Activated CD8-positive, alpha-beta T cell treated with anti-CD3 and anti-CD28 coated beads, Interleukin-2, amount 10 ng/mL, durations not matched to agents 7 days and 5 days (primary cell): ENCODE data around the gene FAM131C. TPM values are rescaled to one million over a fixed set of nuclear protein-coding genes. Genes with fewer than 3 reads are reported as not detected.
"Not testable (repeated sequence)": the region's sequence is repeated elsewhere in the genome, so short reads cannot be mapped to it uniquely, and the experiment has no call there.

ENCODE experiments used
- ATAC-seq: fragments of 150-1000 bp; cut with Tn5 transposase; one replicate; pipeline ENCODE4 v1.10.0; 2021; ENCODE audit warnings: moderate library complexity
- CTCF ChIA-PET: fragments of 350-600 bp; sonication (Branson Sonifier 250); formaldehyde crosslinking; loops from one replicate; lab custom pipeline; 2021; ENCODE audit warnings: antibody characterized with exemption; lab: Charles Lee
- POLR2A ChIA-PET: fragments of 350-600 bp; sonication (Branson Sonifier 250); formaldehyde crosslinking; loops from one replicate; lab custom pipeline; 2021; ENCODE audit warnings: antibody characterized with exemption; lab: Charles Lee
- DNase-seq: peaks from one replicate; pipeline ENCODE4 v3.0.0-alpha.2; 2020
- H3K27ac Mint-ChIP-seq: one replicate; pipeline ENCODE4 v1.8.0; 2021; ENCODE audit warnings: mild to moderate bottlenecking, mixed read lengths
- H3K27me3 Mint-ChIP-seq: one replicate; pipeline ENCODE4 v1.8.0; 2021; ENCODE audit warnings: low read depth, mixed read lengths
- H3K36me3 Mint-ChIP-seq: one replicate; pipeline ENCODE4 v1.8.0; 2021; ENCODE audit warnings: low read depth, mixed read lengths
- H3K4me1 Mint-ChIP-seq: one replicate; pipeline ENCODE4 v1.8.0; 2021; ENCODE audit warnings: low read depth, mixed read lengths
- H3K4me3 Mint-ChIP-seq: one replicate; pipeline ENCODE4 v1.8.0; 2021; ENCODE audit warnings: mild to moderate bottlenecking, mixed read lengths
- H3K9me3 Mint-ChIP-seq: one replicate; pipeline ENCODE4 v1.8.0; 2022; ENCODE audit warnings: mixed read lengths; ENCODE audit not compliant: insufficient read depth
- total RNA-seq, 2 experiments: library from RNA; stranded (reverse); gene quantifications; one replicate each; pipeline ENCODE4 v1.2.3, GENCODE V29; 2021

The FAM131C gene
- total RNA-seq, 2 experiments from 2014 or later = 6.0 to 6.1 TPM

- H3K27ac Mint-ChIP-seq = no peak overlapping the region
- POLR2A ChIA-PET = no interaction called here
- CTCF ChIA-PET = no interaction called here
- H3K4me1 Mint-ChIP-seq = no peaks in the 10 kb centered on the region
- H3K36me3 Mint-ChIP-seq = no peaks in the 10 kb centered on the region
- no peaks in the 10 kb centered on the region for H3K9me3 Mint-ChIP-seq
- DNase-seq (no peak), ATAC-seq (no peak)
- peaks cover 4% of the 10 kb centered on the region for H3K27me3 Mint-ChIP-seq
- no peak overlapping the region for H3K4me3 Mint-ChIP-seq
Measured at GRCh38 chr1:16116002-16116401, 42.6 kb upstream of the FAM131C start.

- POLR2A ChIA-PET = no interaction called here
- Mint-ChIP-seq H3K36me3 (no peaks in the 10 kb centered on the region), H3K4me1 (no peaks in the 10 kb centered on the region), H3K27ac (no peak overlapping the region), H3K27me3 (peaks cover 4% of the 10 kb centered on the region), H3K9me3 (no peaks in the 10 kb centered on the region), H3K4me3 (no peak overlapping the region)
- CTCF ChIA-PET = no interaction called here
- ATAC-seq (no peak), DNase-seq (no peak)
Measured at GRCh38 chr1:16115468-16115983, 42.1 kb upstream of the FAM131C start.

GRCh38 chr1:16114527-16115467, 41.3 kb upstream of the FAM131C start:
- ChIA-PET CTCF (no interaction called here), POLR2A (no interaction called here)
- DNase-seq = no peak
- Mint-ChIP-seq H3K36me3 (no peaks in the 10 kb centered on the region), H3K9me3 (no peaks in the 10 kb centered on the region), H3K4me1 (no peaks in the 10 kb centered on the region), H3K4me3 (no peak overlapping the region), H3K27me3 (peaks cover 4% of the 10 kb centered on the region), H3K27ac (no peak overlapping the region)
- no peak for ATAC-seq

- H3K9me3 Mint-ChIP-seq = peaks cover 11% of the 10 kb centered on the region
- ATAC-seq = no peak
Measured at GRCh38 chr1:16112596-16113555, 39.4 kb upstream of the FAM131C start.

GRCh38 chr1:16111771-16112595, 38.5 kb upstream of the FAM131C start:
- Mint-ChIP-seq H3K27me3 (peaks cover 9% of the 10 kb centered on the region), H3K36me3 (no peaks in the 10 kb centered on the region), H3K9me3 (peaks cover 11% of the 10 kb centered on the region), H3K4me1 (no peaks in the 10 kb centered on the region), H3K4me3 (no peak overlapping the region), H3K27ac (no peak overlapping the region)
- ATAC-seq (no peak), DNase-seq (no peak)
- POLR2A ChIA-PET = no interaction called here
- CTCF ChIA-PET = interaction anchor here (1.1 kb wide), 1 partner anchor 30 kb away, joined by 4 read pairs; no protein-coding TSS in a partner anchor

More at GRCh38 chr1:16112596-16113555, 39.4 kb upstream of the FAM131C start:
- ChIA-PET CTCF (interaction anchor here (1.1 kb wide), 1 partner anchor 31 kb away, joined by 4 read pairs; no protein-coding TSS in a partner anchor), POLR2A (no interaction called here)
- Mint-ChIP-seq H3K4me3 (no peak overlapping the region), H3K27me3 (peaks cover 4% of the 10 kb centered on the region), H3K36me3 (no peaks in the 10 kb centered on the region), H3K27ac (no peak overlapping the region), H3K4me1 (no peaks in the 10 kb centered on the region)
- no peak for DNase-seq

GRCh38 chr1:16110884-16111283, 37.4 kb upstream of the FAM131C start:
- peaks cover 16% of the 10 kb centered on the region for H3K27me3 Mint-ChIP-seq
- POLR2A ChIA-PET = no interaction called here
- ATAC-seq (no peak), DNase-seq (no peak)
- CTCF ChIA-PET = interaction anchor here (0.9 to 1.5 kb wide), 2 partner anchors 32 to 76 kb away, joined by 3 to 7 read pairs; no protein-coding TSS in a partner anchor
- H3K9me3 Mint-ChIP-seq = peaks cover 11% of the 10 kb centered on the region
- no peaks in the 10 kb centered on the region for H3K4me1 Mint-ChIP-seq
- H3K36me3 Mint-ChIP-seq = no peaks in the 10 kb centered on the region
- H3K27ac Mint-ChIP-seq = no peak overlapping the region
- no peak overlapping the region for H3K4me3 Mint-ChIP-seq

GRCh38 chr1:16110456-16110855, 37.0 kb upstream of the FAM131C start:
- CTCF ChIA-PET = interaction anchor here (0.9 to 1.5 kb wide), 2 partner anchors 32 to 76 kb away, joined by 3 to 7 read pairs; no protein-coding TSS in a partner anchor

GRCh38 chr1:16109571-16109970, 36.1 kb upstream of the FAM131C start:
- Mint-ChIP-seq H3K9me3 (peaks cover 11% of the 10 kb centered on the region), H3K36me3 (no peaks in the 10 kb centered on the region), H3K27me3 (peaks cover 24% of the 10 kb centered on the region), H3K4me1 (no peaks in the 10 kb centered on the region), H3K27ac (no peak overlapping the region), H3K4me3 (no peak overlapping the region)
- ChIA-PET CTCF (interaction anchor here (1.5 to 2.2 kb wide), 2 partner anchors 31 kb away, joined by 7 to 10 read pairs; no protein-coding TSS in a partner anchor), POLR2A (no interaction called here)
- no peak for DNase-seq
- ATAC-seq = no peak

More at GRCh38 chr1:16110456-16110855, 37.0 kb upstream of the FAM131C start:
- ATAC-seq (no peak), DNase-seq (no peak)
- Mint-ChIP-seq H3K27ac (no peak overlapping the region), H3K4me1 (no peaks in the 10 kb centered on the region), H3K36me3 (no peaks in the 10 kb centered on the region), H3K9me3 (peaks cover 11% of the 10 kb centered on the region), H3K4me3 (no peak overlapping the region), H3K27me3 (peaks cover 19% of the 10 kb centered on the region)
- POLR2A ChIA-PET = no interaction called here

- DNase-seq, ATAC-seq, H3K4me3 Mint-ChIP-seq, H3K27ac Mint-ChIP-seq, H3K4me1 Mint-ChIP-seq, H3K36me3 Mint-ChIP-seq, POLR2A ChIA-PET: not testable (repeated sequence)
- H3K9me3 Mint-ChIP-seq = peaks cover 11% of the 10 kb centered on the region
- CTCF ChIA-PET = interaction anchor here (1.2 to 2.2 kb wide), 2 partner anchors 11 to 28 kb away, joined by 3 to 10 read pairs; no protein-coding TSS in a partner anchor
- peaks cover 33% of the 10 kb centered on the region for H3K27me3 Mint-ChIP-seq
Measured at GRCh38 chr1:16107039-16107438, 33.6 kb upstream of the FAM131C start.

- Mint-ChIP-seq H3K27me3 (peaks cover 27% of the 10 kb centered on the region), H3K4me1 (no peaks in the 10 kb centered on the region), H3K36me3 (no peaks in the 10 kb centered on the region), H3K9me3 (no peaks in the 10 kb centered on the region), H3K4me3 (no peak overlapping the region), H3K27ac (no peak overlapping the region)
- DNase-seq (no peak), ATAC-seq (no peak)
- ChIA-PET CTCF (no interaction called here), POLR2A (no interaction called here)
Measured at GRCh38 chr1:16101623-16102022, 28.2 kb upstream of the FAM131C start.
